Measurements from ENCODE around the gene IL4I1. TPM values are rescaled to one million over a fixed set of nuclear protein-coding genes. Genes with fewer than 3 reads are reported as not detected.

The IL4I1 gene
- total RNA-seq, 6 donors from 2014 or later = 0.44 to 7.3 (median 2.1) TPM

DNA sequence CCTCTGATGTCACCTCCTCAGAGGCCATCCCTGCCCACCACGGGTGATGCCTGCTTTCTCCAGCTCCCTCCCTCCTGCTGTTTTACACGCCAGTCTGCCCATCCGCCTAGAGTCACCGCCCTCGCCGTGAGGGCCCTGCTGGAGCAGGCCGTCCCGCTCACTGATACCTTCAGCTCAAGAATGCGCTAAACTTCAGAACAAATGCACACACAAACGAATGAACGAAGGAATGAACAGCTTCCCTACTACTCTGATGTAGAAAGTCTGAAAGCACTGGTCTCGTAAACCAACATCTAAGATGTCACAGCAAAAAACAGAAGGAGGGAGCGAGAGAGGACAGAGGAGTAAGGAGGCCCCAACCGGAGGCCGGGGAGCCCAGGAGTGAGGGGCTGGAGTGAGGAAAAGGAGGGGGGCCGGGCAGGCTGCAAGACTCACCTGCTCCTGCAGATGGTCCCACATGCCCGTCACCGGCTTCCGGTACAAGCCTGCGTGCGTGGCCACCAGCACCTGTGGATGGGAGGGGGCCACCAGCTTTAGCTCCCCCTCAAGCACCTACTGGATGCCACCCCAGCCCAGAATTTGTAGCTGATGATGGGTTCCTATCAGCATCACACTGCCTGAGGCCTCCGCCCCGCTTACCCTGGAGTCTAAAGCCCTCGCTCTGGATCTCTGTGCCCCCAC is 33.3 kb downstream of the IL4I1 start:
- peak in 1 of 2 donors; percentile 62 for DNase-seq

DNA sequence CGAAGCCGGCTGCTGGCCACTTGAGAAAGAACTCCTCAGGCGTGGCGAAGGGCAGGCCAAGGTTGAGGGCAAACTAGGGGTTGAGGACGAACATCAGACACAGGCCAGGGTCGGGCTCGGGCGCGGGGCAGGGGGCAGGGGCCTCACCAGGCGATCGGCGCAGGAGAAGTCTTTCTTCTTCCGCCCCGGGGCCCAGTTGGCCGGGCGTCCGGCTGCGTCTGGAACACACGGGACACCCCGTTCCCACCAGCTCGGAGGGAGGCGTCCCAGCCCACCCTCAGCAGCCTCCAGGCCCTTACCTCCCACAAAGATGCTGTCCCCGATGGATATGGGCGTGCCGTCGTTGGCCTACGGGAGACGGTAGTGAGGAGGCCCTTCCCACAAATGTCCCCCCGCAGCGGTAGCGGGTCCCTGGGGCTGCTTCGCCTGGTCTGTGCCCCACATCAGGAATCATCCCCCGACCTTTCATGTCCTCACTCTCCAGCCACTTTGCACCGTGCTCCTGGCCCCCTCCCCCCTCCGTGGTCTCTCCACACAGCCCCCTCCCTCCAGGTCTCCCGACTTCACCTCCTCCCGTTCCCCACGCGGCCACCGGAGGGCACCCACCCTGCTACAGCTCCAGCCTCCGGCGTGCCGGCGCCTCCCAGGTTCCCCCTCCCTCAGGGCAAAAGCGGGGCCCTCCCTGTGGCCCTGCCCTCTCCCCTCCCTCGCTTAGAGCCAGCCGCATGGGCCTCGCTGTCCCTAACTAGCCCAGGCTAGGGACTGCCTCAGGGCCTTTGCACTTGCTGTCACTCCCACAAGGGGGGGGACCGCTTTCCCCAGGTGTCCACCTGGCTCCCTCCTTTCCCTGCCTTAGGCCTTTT is 34.1 kb downstream of the IL4I1 start:
- Histone ChIP-seq H3K36me3 (peaks cover 9 to 74% (median 60%) of the 10 kb centered on the region in 4 donors), H3K4me1 (peaks cover 18 to 27% (median 26%) of the 10 kb centered on the region in 4 donors)
- TF ChIP-seq EP300 (IDR thresholded peaks at IDR 0.05) = no peak
- TF ChIP-seq, protein P1, sequence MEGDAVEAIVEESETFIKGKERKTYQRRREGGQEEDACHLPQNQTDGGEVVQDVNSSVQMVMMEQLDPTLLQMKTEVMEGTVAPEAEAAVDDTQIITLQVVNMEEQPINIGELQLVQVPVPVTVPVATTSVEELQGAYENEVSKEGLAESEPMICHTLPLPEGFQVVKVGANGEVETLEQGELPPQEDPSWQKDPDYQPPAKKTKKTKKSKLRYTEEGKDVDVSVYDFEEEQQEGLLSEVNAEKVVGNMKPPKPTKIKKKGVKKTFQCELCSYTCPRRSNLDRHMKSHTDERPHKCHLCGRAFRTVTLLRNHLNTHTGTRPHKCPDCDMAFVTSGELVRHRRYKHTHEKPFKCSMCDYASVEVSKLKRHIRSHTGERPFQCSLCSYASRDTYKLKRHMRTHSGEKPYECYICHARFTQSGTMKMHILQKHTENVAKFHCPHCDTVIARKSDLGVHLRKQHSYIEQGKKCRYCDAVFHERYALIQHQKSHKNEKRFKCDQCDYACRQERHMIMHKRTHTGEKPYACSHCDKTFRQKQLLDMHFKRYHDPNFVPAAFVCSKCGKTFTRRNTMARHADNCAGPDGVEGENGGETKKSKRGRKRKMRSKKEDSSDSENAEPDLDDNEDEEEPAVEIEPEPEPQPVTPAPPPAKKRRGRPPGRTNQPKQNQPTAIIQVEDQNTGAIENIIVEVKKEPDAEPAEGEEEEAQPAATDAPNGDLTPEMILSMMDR (IDR thresholded peaks at IDR 0.05) = peak in 1 of 6 experiments; percentile 4
- no peak for TF ChIP-seq POLR2A (IDR thresholded peaks at IDR 0.05)
- no peak for TF ChIP-seq POLR2AphosphoS5 (IDR thresholded peaks at IDR 0.05)

More for the DNA sequence above, 33.3 kb downstream of the IL4I1 start:
- TF ChIP-seq EP300 (IDR thresholded peaks at IDR 0.05) = no peak
- TF ChIP-seq, protein P1 (IDR thresholded peaks at IDR 0.05) = no peak
- no peak for TF ChIP-seq POLR2A (IDR thresholded peaks at IDR 0.05)
- no peak for TF ChIP-seq POLR2AphosphoS5 (IDR thresholded peaks at IDR 0.05)
- H3K27me3 ChIP-seq = no peaks in the 10 kb centered on the region
- H3K36me3 ChIP-seq = peaks cover 7 to 66% (median 53%) of the 10 kb centered on the region in 4 donors
- H3K4me3 ChIP-seq = no peak overlapping the region
- ATAC-seq (ENCODE audit: low FRiP score in 2 of 2) = no peak
- no peaks in the 10 kb centered on the region for H3K9me3 ChIP-seq
- H3K4me1 ChIP-seq = peaks cover 22 to 35% (median 34%) of the 10 kb centered on the region in 4 donors
- no peak overlapping the region for H3K27ac ChIP-seq
- 91 to 92% methylated on average over 24 of the region's 24 CpGs for WGBS, 2 donors

DNA sequence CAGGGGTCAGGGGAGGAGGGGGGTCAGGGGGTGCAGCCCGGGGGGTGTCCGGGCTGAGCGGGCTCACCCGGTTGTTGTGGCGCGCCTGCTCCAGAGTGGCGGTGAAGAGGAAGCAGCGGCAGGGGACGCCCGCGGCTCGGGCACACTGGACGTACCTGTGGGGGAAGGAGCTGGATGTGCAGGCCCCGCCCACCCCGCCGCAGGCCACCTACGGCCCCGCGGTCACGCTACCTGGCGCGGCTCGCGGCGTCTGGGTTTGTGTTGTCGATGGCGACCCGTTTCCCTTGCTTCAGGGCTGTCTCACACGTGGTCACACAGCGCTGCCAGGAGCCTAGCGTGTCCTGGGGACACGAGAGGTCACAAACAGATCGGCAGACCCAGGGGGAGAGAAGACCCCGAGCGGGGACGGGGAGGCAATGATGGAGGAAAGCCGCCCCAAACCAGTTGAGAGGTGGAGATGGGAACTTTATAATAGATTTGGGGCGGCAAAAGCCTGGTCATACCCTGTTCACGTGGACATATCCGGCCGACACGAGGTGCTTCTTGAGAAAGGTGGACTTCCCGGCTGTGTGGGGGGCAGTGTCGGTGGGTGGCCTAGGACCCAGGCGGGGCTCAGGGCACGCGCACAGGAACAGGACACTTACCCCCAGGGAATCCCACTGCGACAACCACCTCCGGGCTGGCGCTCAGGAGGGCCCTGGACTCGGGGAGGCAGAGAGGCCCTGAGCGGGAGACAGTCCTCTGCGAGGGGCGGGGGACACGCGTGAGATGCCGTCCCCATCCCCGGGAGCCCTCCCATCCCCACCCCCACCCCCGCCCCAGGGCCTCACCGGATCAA is 34.9 kb downstream of the IL4I1 start:
- DNase-seq = peak in 1 of 2 donors; percentile 88
- Histone ChIP-seq H3K36me3 (peaks cover 12 to 82% (median 69%) of the 10 kb centered on the region in 4 donors), H3K27me3 (no peaks in the 10 kb centered on the region), H3K4me1 (peaks cover 17 to 26% (median 25%) of the 10 kb centered on the region in 4 donors), H3K27ac (peak overlapping the region in 2 of 4 donors; percentile 54 to 63), H3K9me3 (no peaks in the 10 kb centered on the region), H3K4me3 (no peak overlapping the region)
- WGBS, 2 donors = 84 to 89% methylated on average over 41 to 50 of the region's 60 CpGs
- ATAC-seq (ENCODE audit: low FRiP score in 2 of 2) = no peak
- TF ChIP-seq POLR2A (IDR thresholded peaks at IDR 0.05) (no peak), EP300 (IDR thresholded peaks at IDR 0.05) (no peak), POLR2AphosphoS5 (IDR thresholded peaks at IDR 0.05) (no peak)
- TF ChIP-seq, protein P1 (IDR thresholded peaks at IDR 0.05) = no peak

More for the DNA sequence above, 34.1 kb downstream of the IL4I1 start:
- Histone ChIP-seq H3K9me3 (no peaks in the 10 kb centered on the region), H3K27me3 (no peaks in the 10 kb centered on the region), H3K4me3 (no peak overlapping the region), H3K27ac (no peak overlapping the region)
- no peak for ATAC-seq (ENCODE audit: low FRiP score in 2 of 2)
- WGBS, 2 donors = 81 to 86% methylated on average over 25 to 43 of the region's 49 CpGs
- peak in 1 of 2 donors; percentile 87 for DNase-seq

DNA sequence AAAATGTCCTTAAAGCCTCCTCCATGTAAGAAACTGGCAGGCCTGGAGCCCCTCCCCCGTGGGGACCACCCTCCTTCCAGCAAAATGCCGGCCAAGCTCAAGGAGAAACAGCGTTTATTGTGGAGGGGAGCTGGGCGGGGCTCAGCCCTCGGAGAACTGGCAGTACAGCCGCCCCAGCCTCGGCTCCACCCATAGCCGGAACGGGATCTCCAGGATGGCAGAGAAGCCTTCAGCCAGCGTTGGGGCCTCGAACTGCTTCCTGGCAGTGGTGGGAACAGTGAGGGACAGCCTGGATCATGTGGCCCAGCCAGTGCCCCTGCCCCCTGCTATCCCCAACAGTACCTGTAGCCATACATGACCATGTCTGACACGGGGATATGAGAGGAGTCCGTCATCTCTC is 35.6 kb downstream of the IL4I1 start:
- DNase-seq (peak in 1 of 2 donors; percentile 55), ATAC-seq (ENCODE audit: low FRiP score in 2 of 2) (peak in 1 of 2 donors; percentile 46)
- Histone ChIP-seq H3K4me3 (no peak overlapping the region), H3K36me3 (peaks cover 12 to 89% (median 75%) of the 10 kb centered on the region in 4 donors), H3K27me3 (no peaks in the 10 kb centered on the region), H3K4me1 (peaks cover 11 to 19% (median 18%) of the 10 kb centered on the region in 4 donors), H3K27ac (peak overlapping the region in 3 of 4 donors; percentile 54 to 63 (median 61)), H3K9me3 (no peaks in the 10 kb centered on the region)
- TF ChIP-seq POLR2AphosphoS5 (IDR thresholded peaks at IDR 0.05) (no peak), EP300 (IDR thresholded peaks at IDR 0.05) (no peak), POLR2A (IDR thresholded peaks at IDR 0.05) (no peak)
- TF ChIP-seq, protein P1 (IDR thresholded peaks at IDR 0.05) = no peak
- 31 to 52% methylated on average over 7 to 13 of the region's 13 CpGs for WGBS, 2 donors
